Endothelial cell of umbilical vein (primary cell): ENCODE measurements around the gene CFAP99. TPM values are rescaled to one million over a fixed set of nuclear protein-coding genes. Genes with fewer than 3 reads are reported as not detected.

Experiments used
- BruUV-seq: library from RNA; stranded (reverse); fragments of 400-500 nt; replicated peaks from 2 replicates; lab custom pipeline; 2021; lab: Mats Ljungman, UMichigan
- CTCF ChIA-PET: fragments of 300-600, 350-600 bp; sonication (Branson Sonifier 250); formaldehyde crosslinking; loops from one replicate; lab custom pipeline; 2021; ENCODE audit warnings: antibody characterized with exemption, inconsistent platforms; lab: Charles Lee
- POLR2A ChIA-PET: fragments of 300-600, 350-600 bp; sonication (Branson Sonifier 250); formaldehyde crosslinking; loops from one replicate; lab custom pipeline; 2021; ENCODE audit warnings: antibody characterized with exemption, inconsistent platforms; lab: Charles Lee
- DNase-seq: peaks from one replicate; pipeline ENCODE4 v3.0.0-alpha.2; 2011; ENCODE audit warnings: low read depth, low spot score
- FAIRE-seq: peaks from 2 replicates; lab custom pipeline; 2011; peaks lifted over from hg19 to GRCh38; lab: Jason Lieb, UNC
- H2AFZ ChIP-seq: 2 replicates; pipeline ENCODE4 v1.6.0; 2012; ENCODE audit warnings: low read depth, low read length, control low read depth, inconsistent platforms
- H3K27ac ChIP-seq: 2 replicates; pipeline ENCODE4 v1.5.1; 2011; ENCODE audit warnings: low read depth, mild to moderate bottlenecking, control low read depth, low read length, moderate library complexity; ENCODE audit not compliant: insufficient read depth
- H3K27me3 ChIP-seq, 2 experiments: 2 replicates each; pipeline versions ENCODE4 v1.6.0 to v1.6.1; 2011; ENCODE audit warnings: low read length in 2 of 2, mixed read lengths in 1 of 2; ENCODE audit not compliant: control insufficient read depth in 2 of 2, insufficient read depth in 2 of 2
- H3K36me3 ChIP-seq, 2 experiments: 2 replicates in 1 of 2; 3 replicates in 1 of 2; pipeline ENCODE4 v1.5.1; 2011; ENCODE audit warnings: low read length in 2 of 2, mild to moderate bottlenecking in 1 of 2, moderate library complexity in 1 of 2; ENCODE audit not compliant: control insufficient read depth in 2 of 2, insufficient read depth in 2 of 2; ENCODE audit errors: extremely low read depth in 1 of 2
- H3K4me1 ChIP-seq: 3 replicates; pipeline ENCODE4 v1.5.1; 2011; ENCODE audit warnings: mild to moderate bottlenecking, low read length; ENCODE audit not compliant: control insufficient read depth, insufficient read depth; ENCODE audit errors: extremely low read depth
- H3K4me2 ChIP-seq: 2 replicates; pipeline ENCODE4 v1.6.1; 2011; ENCODE audit warnings: low read length, control low read depth, mixed read lengths; ENCODE audit not compliant: insufficient read depth
- H3K4me3 ChIP-seq, 3 experiments: fragments of 200-600 bp in 1 of 3; sonication (generic), shearing (Covaris generic) in 1 of 3; replicated peaks in 1 of 3; 2 replicates each; pipeline ENCODE4 v1.5.1; 2011 to 2016; ENCODE audit warnings: control low read depth in 3 of 3, low read length in 3 of 3, mild to moderate bottlenecking in 2 of 3, inconsistent platforms in 1 of 3, low read depth in 1 of 3, moderate library complexity in 1 of 3; ENCODE audit not compliant: insufficient read depth in 1 of 3
- H3K79me2 ChIP-seq: 2 replicates; pipeline ENCODE4 v1.6.0; 2012; ENCODE audit warnings: low read length, inconsistent platforms; ENCODE audit not compliant: control insufficient read depth, insufficient read depth
- H3K9ac ChIP-seq: replicated peaks from 2 replicates; pipeline ENCODE3; 2011; ENCODE audit warnings: low read length, control low read depth; ENCODE audit not compliant: insufficient read depth; ENCODE audit errors: extremely low read depth
- H3K9me1 ChIP-seq: replicated peaks from 3 replicates; pipeline ENCODE4 v1.6.0; 2011; ENCODE audit warnings: mild to moderate bottlenecking, low read length; ENCODE audit not compliant: control insufficient read depth, insufficient read depth; ENCODE audit errors: extremely low read depth
- H3K9me3 ChIP-seq: replicated peaks from 2 replicates; pipeline ENCODE4 v1.5.1; 2012; ENCODE audit warnings: low read length, inconsistent platforms; ENCODE audit not compliant: control insufficient read depth, insufficient read depth
- H4K20me1 ChIP-seq: replicated peaks from 2 replicates; pipeline ENCODE3; 2011; ENCODE audit warnings: mild to moderate bottlenecking, low read length; ENCODE audit not compliant: control insufficient read depth, insufficient read depth; ENCODE audit errors: extremely low read depth
- EZH2 ChIP-seq: IDR thresholded peaks from 2 replicates; pipeline ENCODE4 v1.6.1; 2012; ENCODE audit warnings: borderline replicate concordance, low read depth, mild to moderate bottlenecking, moderate library complexity, low read length, inconsistent platforms; ENCODE audit not compliant: severe bottlenecking
- FOS ChIP-seq: IDR thresholded peaks from 2 replicates; pipeline ENCODE4 v1.6.1; 2011; ENCODE audit warnings: mild to moderate bottlenecking, low read length, moderate library complexity, borderline replicate concordance; ENCODE audit not compliant: insufficient read depth
- GATA2 ChIP-seq: IDR thresholded peaks from 2 replicates; pipeline ENCODE4 v1.7.0; 2011; ENCODE audit warnings: low read depth, mild to moderate bottlenecking, moderate library complexity, mixed read lengths, low read length; ENCODE audit not compliant: insufficient read length, insufficient read depth
- JUN ChIP-seq: IDR thresholded peaks from 2 replicates; pipeline ENCODE4 v1.6.1; 2011; ENCODE audit warnings: borderline replicate concordance, low read depth; ENCODE audit not compliant: insufficient read length, insufficient read depth
- MYC ChIP-seq: IDR thresholded peaks from one replicate; pipeline ENCODE4 v1.6.1; 2011; ENCODE audit warnings: mild to moderate bottlenecking, low read depth, low read length
- POLR2A ChIP-seq: IDR thresholded peaks from 2 replicates; pipeline ENCODE4 v1.6.1; 2012; ENCODE audit warnings: low read depth, mild to moderate bottlenecking, control low read depth, low read length
- POLR2AphosphoS5 ChIP-seq: IDR thresholded peaks from 2 replicates; pipeline ENCODE4 v1.6.1; 2012; ENCODE audit warnings: low read depth, mild to moderate bottlenecking, control low read depth, low read length, moderate library complexity; ENCODE audit not compliant: insufficient read depth
- dilution Hi-C: fragments of 300-500 bp; cut with MboI; formaldehyde crosslinking; loops from one replicate; pipeline ENCODE4 v1.15.0; 2019; ENCODE audit warnings: low sequenced_read_pairs; ENCODE audit not compliant: extremely low pct_ligation_motif_present
- intact Hi-C: fragments of 100-400 bp; cut with micrococcal nuclease; formaldehyde crosslinking; loops from one replicate; pipeline ENCODE4 v1.10.0; 2022
- polyA plus RNA-seq, 4 experiments: library from polyadenylated mRNA; depleted of rRNA in 3 of 4; stranded (reverse) in 3 of 4; unstranded in 1 of 4; fragments of >200 nt; gene quantifications; 2 replicates each; pipeline versions ENCODE4 v1.2.1 to v1.2.3, GENCODE V29; 2011 to 2012; ENCODE audit warnings: missing spikeins in 1 of 4
- total RNA-seq: library from RNA; stranded (reverse); gene quantifications from 2 replicates; pipeline ENCODE4 v1.2.3, GENCODE V29; 2021
- TF ChIP-seq, protein P1 (sequence below): IDR thresholded peaks from 2 replicates; pipeline ENCODE4 v1.6.1; 2011; ENCODE audit not compliant: insufficient read depth, insufficient read length
- TF ChIP-seq, protein P2 (sequence below), 2 donors: IDR thresholded peaks; 1 replicate in 1 of 2; 2 replicates in 1 of 2; pipeline ENCODE4 v1.5.1; 2011; ENCODE audit warnings: low read length in 2 of 2, mild to moderate bottlenecking in 2 of 2, moderate library complexity in 2 of 2, control low read depth in 1 of 2, inconsistent platforms in 1 of 2, low read depth in 1 of 2; ENCODE audit not compliant: insufficient read depth in 1 of 2; ENCODE audit errors: extremely low read depth in 1 of 2

The CFAP99 gene
- total and polyA plus RNA-seq, 2 donors (not counting 3 experiments of a cell fraction or from before 2014, with no cell fraction given), result 0.03 TPM; not detected in 1

DNA sequence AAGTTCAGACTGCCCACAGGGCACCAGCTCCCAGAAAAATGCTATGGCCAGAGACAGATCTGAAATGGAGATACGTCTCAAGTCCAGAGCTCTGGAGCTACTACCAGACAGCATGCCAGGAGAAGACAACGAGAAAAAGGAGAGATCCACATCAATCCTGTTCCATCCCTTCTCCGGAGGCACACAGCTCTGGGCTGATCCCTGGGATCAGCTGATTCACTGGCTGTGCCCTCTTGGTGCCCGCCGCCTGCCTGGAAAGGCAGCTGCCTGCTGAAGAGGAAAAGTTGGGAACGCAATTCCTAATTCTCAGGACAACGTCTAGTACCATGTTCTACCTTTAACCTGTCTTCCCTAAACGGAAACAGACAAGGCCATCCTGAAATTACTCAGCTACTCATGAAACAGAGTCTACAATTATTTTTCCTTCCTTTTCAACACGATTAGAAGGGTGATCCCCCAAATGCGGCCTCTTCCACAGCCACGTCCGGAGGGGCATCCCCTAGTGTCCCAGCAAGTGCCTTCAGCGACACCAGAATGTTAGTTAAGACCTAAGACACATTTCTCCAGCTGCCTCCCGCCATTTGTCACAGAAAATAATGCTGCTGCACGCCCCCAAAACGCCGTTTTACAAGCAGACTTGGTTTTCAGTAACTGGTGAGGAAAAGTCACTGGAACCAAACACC, 2.7 kb upstream of the CFAP99 start:
- Histone ChIP-seq H3K9me3 (no peaks in the 10 kb centered on the region), H3K4me3 (peak overlapping the region in 2 of 3 experiments; percentile 62 to 66), H2AFZ (peak overlapping the region; percentile 26), H3K79me2 (peaks cover 37% of the 10 kb centered on the region), H3K4me2 (peak overlapping the region; percentile 80), H3K27ac (peak overlapping the region; percentile 42), H3K9me1 (no peaks in the 10 kb centered on the region), H3K36me3 (no peaks in the 10 kb centered on the region), H4K20me1 (no peaks in the 10 kb centered on the region), H3K4me1 (peaks cover 50% of the 10 kb centered on the region), H3K27me3 (peaks cover 16 to 20% of the 10 kb centered on the region in 2 experiments), H3K9ac (peak overlapping the region; percentile 60)
- ChIA-PET CTCF (interaction anchor here (0.6 to 1.5 kb wide), 4 partner anchors 9 to 46 kb away, joined by 3 to 9 read pairs (median 4); no protein-coding TSS in a partner anchor), POLR2A (interaction anchor here (0.6 kb wide), 1 partner anchor 298 kb away, joined by 3 read pairs; no protein-coding TSS in a partner anchor)
- intact Hi-C loops, result loop anchor here (10.0 kb wide), 1 partner anchor 549 kb away; the partner anchor contains the start of genes GRK4 and NOP14
- TF ChIP-seq JUN, result no peak
- TF ChIP-seq POLR2A, result no peak
- TF ChIP-seq EZH2, result no peak
- TF ChIP-seq POLR2AphosphoS5, result no peak
- TF ChIP-seq, protein P1, sequence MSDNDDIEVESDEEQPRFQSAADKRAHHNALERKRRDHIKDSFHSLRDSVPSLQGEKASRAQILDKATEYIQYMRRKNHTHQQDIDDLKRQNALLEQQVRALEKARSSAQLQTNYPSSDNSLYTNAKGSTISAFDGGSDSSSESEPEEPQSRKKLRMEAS, result no peak
- TF ChIP-seq, protein P2, sequence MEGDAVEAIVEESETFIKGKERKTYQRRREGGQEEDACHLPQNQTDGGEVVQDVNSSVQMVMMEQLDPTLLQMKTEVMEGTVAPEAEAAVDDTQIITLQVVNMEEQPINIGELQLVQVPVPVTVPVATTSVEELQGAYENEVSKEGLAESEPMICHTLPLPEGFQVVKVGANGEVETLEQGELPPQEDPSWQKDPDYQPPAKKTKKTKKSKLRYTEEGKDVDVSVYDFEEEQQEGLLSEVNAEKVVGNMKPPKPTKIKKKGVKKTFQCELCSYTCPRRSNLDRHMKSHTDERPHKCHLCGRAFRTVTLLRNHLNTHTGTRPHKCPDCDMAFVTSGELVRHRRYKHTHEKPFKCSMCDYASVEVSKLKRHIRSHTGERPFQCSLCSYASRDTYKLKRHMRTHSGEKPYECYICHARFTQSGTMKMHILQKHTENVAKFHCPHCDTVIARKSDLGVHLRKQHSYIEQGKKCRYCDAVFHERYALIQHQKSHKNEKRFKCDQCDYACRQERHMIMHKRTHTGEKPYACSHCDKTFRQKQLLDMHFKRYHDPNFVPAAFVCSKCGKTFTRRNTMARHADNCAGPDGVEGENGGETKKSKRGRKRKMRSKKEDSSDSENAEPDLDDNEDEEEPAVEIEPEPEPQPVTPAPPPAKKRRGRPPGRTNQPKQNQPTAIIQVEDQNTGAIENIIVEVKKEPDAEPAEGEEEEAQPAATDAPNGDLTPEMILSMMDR (IDR thresholded peaks at IDR 0.05; ENCODE audit: extremely low read depth in 1 of 2, insufficient read depth in 1 of 2, low read depth in 1 of 2, low read length in 2 of 2), result no peak
- no peak for TF ChIP-seq GATA2
- no peak for TF ChIP-seq FOS
- no peak for TF ChIP-seq MYC
- DNase-seq (no peak), FAIRE-seq (no peak)
- dilution Hi-C loops, result no loop called here
- no TSS peak for BruUV-seq
